Tibial artery (tissue), 4 donors: Measurements from ENCODE around the gene WNT3A.
A peak's percentile ranks its signal among the peaks of the same experiment; 100 is the strongest.

Source experiments
- DNase-seq, 2 donors: peaks; one replicate each; pipeline ENCODE4 v3.0.0-alpha.2; 2019
- H3K27ac ChIP-seq, 2 donors: fragments of 200-600 bp; sonication (generic) in 1 of 2; 1 replicate in 1 of 2; 2 replicates in 1 of 2; pipeline ENCODE4 v1.5.1; 2018 to 2019; ENCODE audit warnings: mild to moderate bottlenecking in 1 of 2
- H3K27me3 ChIP-seq, 2 donors: fragments of 200-600 bp; sonication (generic) in 1 of 2; one replicate each; pipeline versions ENCODE4 v1.5.1 to v1.6.0; 2016 to 2019
- H3K36me3 ChIP-seq, 3 donors: fragments of 200-600 bp; sonication (generic) in 2 of 3; one replicate each; pipeline ENCODE4 v1.5.1; 2016 to 2019; ENCODE audit warnings: mild to moderate bottlenecking in 2 of 3
- H3K4me1 ChIP-seq, 4 donors: fragments of 200-600 bp; sonication (generic) in 2 of 4; 1 replicate in 3 of 4; 2 replicates in 1 of 4; pipeline ENCODE4 v1.5.1; 2016 to 2019
- H3K4me3 ChIP-seq, 2 donors: fragments of 200-600 bp; sonication (generic) in 1 of 2; 1 replicate in 1 of 2; 2 replicates in 1 of 2; pipeline ENCODE4 v1.5.1; 2018 to 2019; ENCODE audit warnings: mild to moderate bottlenecking in 2 of 2
- H3K9me3 ChIP-seq, 3 donors: fragments of 200-600 bp; sonication (generic) in 1 of 3; one replicate each; pipeline ENCODE4 v1.5.1; 2016 to 2019
- CTCF ChIP-seq, 2 experiments: fragments of 200-600 bp in 1 of 2; fragments of 450-650 bp in 1 of 2; IDR thresholded peaks; one replicate each; pipeline ENCODE4 v1.5.1; 2017 to 2019; ENCODE audit warnings: antibody characterized with exemption in 2 of 2, mild to moderate bottlenecking in 1 of 2, moderate library complexity in 1 of 2
- intact Hi-C: fragments of 100-400 bp; cut with DNase I; formaldehyde crosslinking; loops from one replicate; pipeline ENCODE4 v1.15.0; 2023; ENCODE audit warnings: low total_unique reads

Gene WNT3A

GRCh38 chr1:228081144-228081543, 74.3 kb downstream of the WNT3A start:
- peak overlapping the region; percentile 87 to 93 for H3K4me3 ChIP-seq
- no peaks in the 10 kb centered on the region for H3K9me3 ChIP-seq
- peaks cover 0 to 41% (median 31%) of the 10 kb centered on the region in 4 donors for H3K4me1 ChIP-seq
- H3K27ac ChIP-seq: no peak overlapping the region
- H3K27me3 ChIP-seq: no peaks in the 10 kb centered on the region
- DNase-seq: peak in 1 of 2 donors; percentile 66
- TF ChIP-seq CTCF (IDR thresholded peaks at IDR 0.05): no peak
- intact Hi-C loops: loop anchor here (5.0 to 10.0 kb wide), 4 partner anchors 316 to 1424 kb away; partner anchors contain the start of genes JMJD4, NUP133, RNF187 and SNAP47
- H3K36me3 ChIP-seq: peaks cover 0 to 3% (median 0%) of the 10 kb centered on the region in 3 donors

GRCh38 chr1:228081578-228082213, 74.9 kb downstream of the WNT3A start:
- H3K4me1 ChIP-seq: peaks cover 0 to 47% (median 36%) of the 10 kb centered on the region in 4 donors
- no peaks in the 10 kb centered on the region for H3K9me3 ChIP-seq
- H3K27ac ChIP-seq: peak overlapping the region; percentile 95 to 100
- DNase-seq: peak in 1 of 2 donors; percentile 78
- TF ChIP-seq CTCF (IDR thresholded peaks at IDR 0.05): no peak
- intact Hi-C loops: loop anchor here (5.0 to 10.0 kb wide), 4 partner anchors 317 to 1423 kb away; partner anchors contain the start of genes JMJD4, NUP133, RNF187 and SNAP47
- H3K36me3 ChIP-seq: peaks cover 0 to 3% (median 0%) of the 10 kb centered on the region in 3 donors
- H3K27me3 ChIP-seq: no peaks in the 10 kb centered on the region
- peak overlapping the region; percentile 87 to 93 for H3K4me3 ChIP-seq

- DNase-seq: peak; percentile 86 to 94
- intact Hi-C loops: loop anchor here (5.0 to 10.0 kb wide), 4 partner anchors 318 to 1422 kb away; partner anchors contain the start of genes JMJD4, NUP133, RNF187 and SNAP47
- H3K36me3 ChIP-seq: peaks cover 0 to 3% (median 0%) of the 10 kb centered on the region in 3 donors
- peaks cover 0 to 52% (median 43%) of the 10 kb centered on the region in 4 donors for H3K4me1 ChIP-seq
- peak within 1 kb of the TSS; percentile 87 to 93 for H3K4me3 ChIP-seq
- no peaks in the 10 kb centered on the region for H3K27me3 ChIP-seq
- H3K27ac ChIP-seq: peak within 1 kb of the TSS; percentile 95 to 100
- TF ChIP-seq CTCF (IDR thresholded peaks at IDR 0.05): peak in 1 of 2 experiments; percentile 27
- no peaks in the 10 kb centered on the region for H3K9me3 ChIP-seq
Measured at GRCh38 chr1:228082214-228082917, 75.6 kb downstream of the WNT3A start, which contains the start of gene ARF1. ARF1 (plus strand) TSS chr1:228082708; CDS start chr1:228097115, 14,407 bp downstream.

- DNase-seq: peak; percentile 53 to 84
- intact Hi-C loops: loop anchor here (1.0 to 10.0 kb wide), 5 partner anchors 20 to 1422 kb away; partner anchors contain the start of genes C1orf35, JMJD4, NUP133 and RNF187
- Histone ChIP-seq H3K9me3 (no peaks in the 10 kb centered on the region), H3K27me3 (no peaks in the 10 kb centered on the region), H3K4me1 (peaks cover 0 to 61% (median 51%) of the 10 kb centered on the region in 4 donors), H3K27ac (peak overlapping the region; percentile 95 to 100), H3K36me3 (peaks cover 0 to 3% (median 0%) of the 10 kb centered on the region in 3 donors), H3K4me3 (peak overlapping the region; percentile 87 to 93)
- no peak for TF ChIP-seq CTCF (IDR thresholded peaks at IDR 0.05)
Measured at GRCh38 chr1:228082918-228083870, 76.4 kb downstream of the WNT3A start.
